ENCODE measurements around the gene PPP1R13B.

Gene PPP1R13B

GRCh38 chr14:103716899-103717411 lies 130.4 kb downstream of the PPP1R13B start:
- in situ Hi-C loops (cut with HindIII; ENCODE audit: low sequenced_read_pairs) = no loop called here

GRCh38 chr14:103716091-103716801 lies 131.1 kb downstream of the PPP1R13B start:
- in situ Hi-C loops (cut with HindIII; ENCODE audit: low sequenced_read_pairs) = no loop called here

GRCh38 chr14:103715052-103716000 lies 132.0 kb downstream of the PPP1R13B start, which contains the start of the genes XRCC3 and ZFYVE21:
TSS of gene XRCC3 (minus strand) at chr14:103715451. CDS start at chr14:103711087, 4,364 bp downstream.
TSS of gene ZFYVE21 (plus strand) at chr14:103715810. CDS start at chr14:103715842, 32 bp downstream.
- in situ Hi-C loops (cut with HindIII; ENCODE audit: low sequenced_read_pairs) = no loop called here

- in situ Hi-C loops (cut with HindIII; ENCODE audit: low sequenced_read_pairs) = no loop called here
Measured at GRCh38 chr14:103714063-103714724, 133.2 kb downstream of the PPP1R13B start.

- in situ Hi-C loops (cut with HindIII; ENCODE audit: low sequenced_read_pairs) = no loop called here
Measured at GRCh38 chr14:103713304-103714062, 133.9 kb downstream of the PPP1R13B start.

GRCh38 chr14:103712633-103713247 lies 134.6 kb downstream of the PPP1R13B start:
- in situ Hi-C loops (cut with HindIII; ENCODE audit: low sequenced_read_pairs) = no loop called here

GRCh38 chr14:103711516-103712431 lies 135.6 kb downstream of the PPP1R13B start:
- in situ Hi-C loops (cut with HindIII; ENCODE audit: low sequenced_read_pairs) = no loop called here

- in situ Hi-C loops (cut with HindIII; ENCODE audit: low sequenced_read_pairs) = no loop called here
Measured at GRCh38 chr14:103710771-103711377, 136.5 kb downstream of the PPP1R13B start.

GRCh38 chr14:103709814-103710213 lies 137.6 kb downstream of the PPP1R13B start:
- in situ Hi-C loops (cut with HindIII; ENCODE audit: low sequenced_read_pairs) = no loop called here

- in situ Hi-C loops (cut with HindIII; ENCODE audit: low sequenced_read_pairs) = no loop called here
Measured at GRCh38 chr14:103708750-103709187, 138.6 kb downstream of the PPP1R13B start.

- in situ Hi-C loops (cut with HindIII; ENCODE audit: low sequenced_read_pairs) = no loop called here
Measured at GRCh38 chr14:103707329-103708263, 139.8 kb downstream of the PPP1R13B start.

GRCh38 chr14:103706551-103707328 lies 140.6 kb downstream of the PPP1R13B start:
- in situ Hi-C loops (cut with HindIII; ENCODE audit: low sequenced_read_pairs) = no loop called here

GRCh38 chr14:103705504-103706284 lies 141.7 kb downstream of the PPP1R13B start:
- in situ Hi-C loops (cut with HindIII; ENCODE audit: low sequenced_read_pairs) = no loop called here

GRCh38 chr14:103705118-103705503 lies 142.3 kb downstream of the PPP1R13B start:
- in situ Hi-C loops (cut with HindIII; ENCODE audit: low sequenced_read_pairs) = no loop called here

GRCh38 chr14:103704708-103705107 lies 142.7 kb downstream of the PPP1R13B start:
- in situ Hi-C loops (cut with HindIII; ENCODE audit: low sequenced_read_pairs) = no loop called here
